Stomach (tissue), 9 donors: Measurements from ENCODE around the gene GDF15. TPM values are rescaled to one million over a fixed set of nuclear protein-coding genes. Genes with fewer than 3 reads are reported as not detected.

Experiments
- DNase-seq, 2 donors: peaks; one replicate each; pipeline versions ENCODE4 v3.0.0 to v3.0.0-alpha.2; 2013 to 2019
- H3K27ac ChIP-seq, 5 donors: fragments of 200-600 bp in 4 of 5; sonication (generic) in 4 of 5; one replicate each; pipeline ENCODE4 v1.5.1; 2013 to 2019; ENCODE audit warnings: mild to moderate bottlenecking in 1 of 5, moderate library complexity in 1 of 5
- H3K27me3 ChIP-seq, 3 donors: fragments of 200-600 bp; sonication (generic); one replicate each; pipeline ENCODE4 v1.5.1; 2017 to 2019; ENCODE audit warnings: mixed run types in 1 of 3
- H3K36me3 ChIP-seq, 4 donors: fragments of 200-600 bp; sonication (generic); 1 replicate in 3 of 4; 2 replicates in 1 of 4; pipeline ENCODE4 v1.5.1; 2016 to 2019
- H3K4me1 ChIP-seq, 4 donors: fragments of 200-600 bp; sonication (generic); one replicate each; pipeline ENCODE4 v1.5.1; 2016 to 2019
- H3K4me3 ChIP-seq, 4 donors: fragments of 200-600 bp; sonication (generic) in 3 of 4; one replicate each; pipeline ENCODE4 v1.5.1; 2016 to 2019; ENCODE audit warnings: mild to moderate bottlenecking in 1 of 4
- H3K9me3 ChIP-seq, 4 donors: fragments of 200-600 bp; sonication (generic); one replicate each; pipeline ENCODE4 v1.5.1; 2016 to 2019
- EP300 ChIP-seq: sonication (generic); formaldehyde crosslinking; IDR thresholded peaks from one replicate; pipeline ENCODE4 v1.6.1; 2017; ENCODE audit warnings: antibody characterized with exemption
- POLR2A ChIP-seq, 4 donors: fragments of 450-650 bp; IDR thresholded peaks; one replicate each; pipeline ENCODE4 v1.6.1; 2016; ENCODE audit warnings: antibody characterized with exemption in 4 of 4, control low read depth in 2 of 4, mild to moderate bottlenecking in 1 of 4, moderate library complexity in 1 of 4
- POLR2AphosphoS5 ChIP-seq, 3 donors: sonication (generic); formaldehyde crosslinking; IDR thresholded peaks; one replicate each; pipeline ENCODE4 v1.6.1; 2016; ENCODE audit warnings: antibody characterized with exemption in 3 of 3
- WGBS, 5 donors: extraction: QIAGEN DNeasy Blood & Tissue Kit in 3 of 5; methylation state at CpG; one replicate each; pipeline versions ENCODE4 v1.1.5 to v1.1.7; 2013 to 2018; 5-methylcytosine and 5-hydroxymethylcytosine counted together
- intact Hi-C: fragments of 100-400 bp; cut with DNase I; formaldehyde crosslinking; loops from one replicate; pipeline ENCODE4 v1.15.1; 2023; ENCODE audit warnings: low total_unique reads
- polyA plus RNA-seq, 3 donors: library from polyadenylated mRNA; stranded (reverse); fragments of 200-250 nt; gene quantifications; one replicate each; pipeline ENCODE4 v1.2.3, GENCODE V29; 2013
- total RNA-seq, 5 donors: library from RNA; depleted of rRNA; stranded (reverse); fragments of >200 nt; gene quantifications; one replicate each; pipeline versions ENCODE4 v1.1.0 to v1.2.3, GENCODE V29; 2014 to 2016
- TF ChIP-seq, protein P1 (sequence below), 7 experiments: fragments of 450-650 bp in 4 of 7; fragments of 200-600 bp in 3 of 7; sonication (generic) in 3 of 7; IDR thresholded peaks; one replicate each; pipeline ENCODE4 v1.5.1; 2016 to 2019; ENCODE audit warnings: antibody characterized with exemption in 7 of 7, control low read depth in 2 of 7, mild to moderate bottlenecking in 1 of 7
- donor health status: healthy with polysubstance abuse.
- donor health status: Bipolar disorder and iron deficiency.
- donor health status: healthy.

GDF15 gene
- total and polyA plus RNA-seq, 8 donors = 14.2 to 134 (median 45.7) TPM

GRCh38 chr19:18388960-18389725 lies 3.2 kb downstream of the GDF15 start:
- H3K9me3 ChIP-seq = no peaks in the 10 kb centered on the region
- peaks cover 0 to 13% (median 0%) of the 10 kb centered on the region in 4 donors for H3K36me3 ChIP-seq
- WGBS, 5 donors = 82 to 88% (median 83%) methylated on average over 12 to 13 of the region's 13 CpGs
- DNase-seq = no peak
- intact Hi-C loops = no loop called here
- TF ChIP-seq POLR2AphosphoS5 (IDR thresholded peaks at IDR 0.05) = peak in 1 of 3 donors; percentile 13
- TF ChIP-seq, protein P1, sequence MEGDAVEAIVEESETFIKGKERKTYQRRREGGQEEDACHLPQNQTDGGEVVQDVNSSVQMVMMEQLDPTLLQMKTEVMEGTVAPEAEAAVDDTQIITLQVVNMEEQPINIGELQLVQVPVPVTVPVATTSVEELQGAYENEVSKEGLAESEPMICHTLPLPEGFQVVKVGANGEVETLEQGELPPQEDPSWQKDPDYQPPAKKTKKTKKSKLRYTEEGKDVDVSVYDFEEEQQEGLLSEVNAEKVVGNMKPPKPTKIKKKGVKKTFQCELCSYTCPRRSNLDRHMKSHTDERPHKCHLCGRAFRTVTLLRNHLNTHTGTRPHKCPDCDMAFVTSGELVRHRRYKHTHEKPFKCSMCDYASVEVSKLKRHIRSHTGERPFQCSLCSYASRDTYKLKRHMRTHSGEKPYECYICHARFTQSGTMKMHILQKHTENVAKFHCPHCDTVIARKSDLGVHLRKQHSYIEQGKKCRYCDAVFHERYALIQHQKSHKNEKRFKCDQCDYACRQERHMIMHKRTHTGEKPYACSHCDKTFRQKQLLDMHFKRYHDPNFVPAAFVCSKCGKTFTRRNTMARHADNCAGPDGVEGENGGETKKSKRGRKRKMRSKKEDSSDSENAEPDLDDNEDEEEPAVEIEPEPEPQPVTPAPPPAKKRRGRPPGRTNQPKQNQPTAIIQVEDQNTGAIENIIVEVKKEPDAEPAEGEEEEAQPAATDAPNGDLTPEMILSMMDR (IDR thresholded peaks at IDR 0.05) = no peak
- no peak for TF ChIP-seq POLR2A (IDR thresholded peaks at IDR 0.05)
- TF ChIP-seq EP300 = no peak
- H3K27ac ChIP-seq = peak overlapping the region; percentile 41 to 84 (median 78)
- peaks cover 0 to 14% (median 0%) of the 10 kb centered on the region in 3 donors for H3K27me3 ChIP-seq
- peak overlapping the region; percentile 42 to 60 (median 46) for H3K4me3 ChIP-seq
- H3K4me1 ChIP-seq = peaks cover 29 to 75% (median 56%) of the 10 kb centered on the region in 4 donors

DNA sequence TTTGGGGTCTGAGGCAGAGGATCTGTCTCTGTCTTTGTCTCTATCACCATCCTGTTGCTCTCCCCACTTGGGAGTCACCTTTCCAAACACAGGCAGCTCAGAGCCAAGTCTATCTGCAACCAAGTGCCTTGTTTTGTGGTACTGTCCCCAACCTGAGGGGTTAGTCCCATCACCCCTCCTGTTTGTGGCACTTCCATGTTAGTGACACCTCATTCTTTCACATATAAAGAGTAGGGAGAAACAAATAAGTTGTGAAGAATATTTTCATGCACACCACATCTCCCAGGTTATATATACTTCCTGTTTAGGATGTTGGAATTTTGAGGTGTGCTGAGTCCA lies 3.7 kb downstream of the GDF15 start:
- H3K27ac ChIP-seq = peak overlapping the region in 1 of 5 donors; percentile 84
- peaks cover 0 to 13% (median 0%) of the 10 kb centered on the region in 4 donors for H3K36me3 ChIP-seq
- H3K27me3 ChIP-seq = peaks cover 0 to 14% (median 0%) of the 10 kb centered on the region in 3 donors
- no peaks in the 10 kb centered on the region for H3K9me3 ChIP-seq
- no peak overlapping the region for H3K4me3 ChIP-seq
- H3K4me1 ChIP-seq = peaks cover 29 to 75% (median 55%) of the 10 kb centered on the region in 4 donors
- TF ChIP-seq EP300 (no peak), POLR2AphosphoS5 (IDR thresholded peaks at IDR 0.05) (peak in 1 of 3 donors; percentile 16)
- TF ChIP-seq, protein P1 (IDR thresholded peaks at IDR 0.05) = no peak
- DNase-seq = no peak
- intact Hi-C loops = loop anchor here (10.0 kb wide), 1 partner anchor 45 kb away; the partner anchor contains the start of gene PGPEP1

GRCh38 chr19:18390065-18390907 lies 4.3 kb downstream of the GDF15 start:
- TF ChIP-seq POLR2AphosphoS5 (IDR thresholded peaks at IDR 0.05) = peak in 1 of 3 donors; percentile 9
- TF ChIP-seq, protein P1 (IDR thresholded peaks at IDR 0.05) = no peak
- DNase-seq = no peak
- Histone ChIP-seq H3K27ac (no peak overlapping the region), H3K27me3 (peaks cover 0 to 14% (median 0%) of the 10 kb centered on the region in 3 donors), H3K9me3 (no peaks in the 10 kb centered on the region), H3K4me1 (peaks cover 26 to 69% (median 50%) of the 10 kb centered on the region in 4 donors), H3K4me3 (no peak overlapping the region), H3K36me3 (peaks cover 0 to 13% (median 0%) of the 10 kb centered on the region in 4 donors)
- intact Hi-C loops = loop anchor here (10.0 kb wide), 1 partner anchor 45 kb away; the partner anchor contains the start of gene PGPEP1
- WGBS, 5 donors = 76 to 98% (median 88%) methylated on average over 6 of the region's 6 CpGs

- intact Hi-C loops = loop anchor here (10.0 kb wide), 1 partner anchor 47 kb away; the partner anchor contains the start of gene PGPEP1
- H3K36me3 ChIP-seq = peaks cover 0 to 13% (median 0%) of the 10 kb centered on the region in 4 donors
- peak overlapping the region in 3 of 5 donors; percentile 31 to 81 (median 72) for H3K27ac ChIP-seq
- H3K4me3 ChIP-seq = no peak overlapping the region
- H3K27me3 ChIP-seq = peaks cover 0 to 11% (median 0%) of the 10 kb centered on the region in 3 donors
- H3K9me3 ChIP-seq = no peaks in the 10 kb centered on the region
- no peak for TF ChIP-seq POLR2A (IDR thresholded peaks at IDR 0.05)
- peak in 1 of 3 donors; percentile 3 for TF ChIP-seq POLR2AphosphoS5 (IDR thresholded peaks at IDR 0.05)
- DNase-seq = no peak
- H3K4me1 ChIP-seq = peaks cover 20 to 59% (median 40%) of the 10 kb centered on the region in 4 donors
- 79 to 89% (median 81%) methylated on average over 7 to 9 of the region's 9 CpGs for WGBS, 5 donors
These were observed 5.6 kb downstream of the GDF15 start for GRCh38 chr19:18391509-18392075.
